ENCODE data around the gene ABCB8. TPM values are rescaled to one million over a fixed set of nuclear protein-coding genes. Genes with fewer than 3 reads are reported as not detected.
A peak's percentile ranks its signal among the peaks of the same experiment; 100 is the strongest.

The ABCB8 gene
- total and polyA plus RNA-seq, 5 donors from 2014 or later = 16.9 to 61.4 (median 19.5) TPM

GRCh38 chr7:151085691-151086620, 57.7 kb downstream of the ABCB8 start, which contains the start of gene AGAP3:
AGAP3 (plus strand) TSS chr7:151086475; CDS start chr7:151086742, 267 bp downstream.
- Mint-ChIP-seq H3K4me1 (peaks cover 4 to 57% (median 22%) of the 10 kb centered on the region in 4 donors), H3K27ac (peak within 1 kb of the TSS; percentile 87 to 93 (median 91)), H3K27me3 (peaks cover 32% of the 10 kb centered on the region), H3K9me3 (peaks cover 0 to 3% (median 0%) of the 10 kb centered on the region in 7 donors), H3K4me3 (peak within 1 kb of the TSS; percentile 87 to 92 (median 89)), H3K36me3 (no peaks in the 10 kb centered on the region)
- ATAC-seq (ENCODE audit: low read depth in 2 of 2) (no peak), DNase-seq (peak; percentile 30 to 59 (median 44))
- H3K4me1 ChIP-seq (ENCODE audit: control insufficient read depth, insufficient read depth, low read length, poor library complexity, severe bottlenecking) = peaks cover 49% of the 10 kb centered on the region
- no peaks in the 10 kb centered on the region for H3K9me3 ChIP-seq (ENCODE audit: control insufficient read depth in 2 of 2, low read length in 2 of 2)
- peak within 1 kb of the TSS; percentile 14 for H3K27ac ChIP-seq (ENCODE audit: insufficient read depth, low read length, poor library complexity, severe bottlenecking)
- H3K27me3 ChIP-seq (ENCODE audit: control insufficient read depth, insufficient read depth, low read length) = peaks cover 10% of the 10 kb centered on the region
- peak within 1 kb of the TSS; percentile 19 for H3K4me3 ChIP-seq (ENCODE audit: low read depth, low read length)
- H3K36me3 ChIP-seq (ENCODE audit: control insufficient read depth, insufficient read depth, low read length) = no peaks in the 10 kb centered on the region

DNA sequence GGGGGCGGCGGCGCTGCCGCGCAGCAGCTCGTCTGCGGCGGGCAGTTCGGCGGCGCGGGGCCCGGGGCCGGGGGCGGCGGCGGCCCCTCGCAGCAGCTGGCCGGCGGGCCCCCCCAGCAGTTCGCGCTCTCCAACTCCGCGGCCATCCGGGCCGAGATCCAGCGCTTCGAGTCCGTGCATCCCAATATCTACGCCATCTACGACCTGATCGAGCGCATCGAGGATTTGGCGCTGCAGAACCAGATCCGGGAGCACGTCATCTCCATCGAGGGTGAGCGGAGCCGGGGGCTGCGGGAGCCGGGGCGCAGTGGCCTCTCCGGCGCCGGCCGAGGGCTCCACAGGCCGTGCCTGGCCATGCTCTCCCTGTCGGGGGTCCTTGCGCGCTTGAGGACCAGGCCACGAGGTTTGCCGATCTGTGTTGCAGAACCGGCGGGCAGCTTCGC, 58.6 kb downstream of the ABCB8 start:
- no peak overlapping the region for H3K27ac ChIP-seq (ENCODE audit: insufficient read depth, low read length, poor library complexity, severe bottlenecking)
- H3K9me3 Mint-ChIP-seq = peaks cover 0 to 3% (median 0%) of the 10 kb centered on the region in 7 donors
- peaks cover 32% of the 10 kb centered on the region for H3K27me3 Mint-ChIP-seq
- H3K36me3 Mint-ChIP-seq = no peaks in the 10 kb centered on the region
- peak overlapping the region; percentile 19 for H3K4me3 ChIP-seq (ENCODE audit: low read depth, low read length)
- H3K27me3 ChIP-seq (ENCODE audit: control insufficient read depth, insufficient read depth, low read length) = peaks cover 10% of the 10 kb centered on the region
- H3K36me3 ChIP-seq (ENCODE audit: control insufficient read depth, insufficient read depth, low read length) = no peaks in the 10 kb centered on the region
- H3K4me3 Mint-ChIP-seq = peak overlapping the region; percentile 80 to 92 (median 89)
- H3K27ac Mint-ChIP-seq = peak overlapping the region in 2 of 3 donors; percentile 85 to 91
- ATAC-seq (ENCODE audit: low read depth in 2 of 2) (no peak), DNase-seq (peak in 2 of 3 donors; percentile 26 to 50)
- peaks cover 41% of the 10 kb centered on the region for H3K4me1 ChIP-seq (ENCODE audit: control insufficient read depth, insufficient read depth, low read length, poor library complexity, severe bottlenecking)
- H3K9me3 ChIP-seq (ENCODE audit: control insufficient read depth in 2 of 2, low read length in 2 of 2) = no peaks in the 10 kb centered on the region
- peaks cover 4 to 64% (median 22%) of the 10 kb centered on the region in 4 donors for H3K4me1 Mint-ChIP-seq

GRCh38 chr7:151087245-151088018, 59.2 kb downstream of the ABCB8 start:
- H3K27ac ChIP-seq (ENCODE audit: insufficient read depth, low read length, poor library complexity, severe bottlenecking) = peak overlapping the region; percentile 23
- H3K36me3 ChIP-seq (ENCODE audit: control insufficient read depth, insufficient read depth, low read length) = no peaks in the 10 kb centered on the region
- peaks cover 10% of the 10 kb centered on the region for H3K27me3 ChIP-seq (ENCODE audit: control insufficient read depth, insufficient read depth, low read length)
- peaks cover 35% of the 10 kb centered on the region for H3K4me1 ChIP-seq (ENCODE audit: control insufficient read depth, insufficient read depth, low read length, poor library complexity, severe bottlenecking)
- peak overlapping the region in 2 of 3 donors; percentile 85 to 91 for H3K27ac Mint-ChIP-seq
- DNase-seq (peak in 1 of 3 donors; percentile 44), ATAC-seq (ENCODE audit: low read depth in 2 of 2) (no peak)
- peaks cover 4 to 60% (median 21%) of the 10 kb centered on the region in 4 donors for H3K4me1 Mint-ChIP-seq
- H3K9me3 Mint-ChIP-seq = peaks cover 0 to 3% (median 0%) of the 10 kb centered on the region in 7 donors
- no peaks in the 10 kb centered on the region for H3K36me3 Mint-ChIP-seq
- peaks cover 32% of the 10 kb centered on the region for H3K27me3 Mint-ChIP-seq
- no peaks in the 10 kb centered on the region for H3K9me3 ChIP-seq (ENCODE audit: control insufficient read depth in 2 of 2, low read length in 2 of 2)
- peak overlapping the region; percentile 80 to 92 (median 89) for H3K4me3 Mint-ChIP-seq
- H3K4me3 ChIP-seq (ENCODE audit: low read depth, low read length) = peak overlapping the region; percentile 19

DNA sequence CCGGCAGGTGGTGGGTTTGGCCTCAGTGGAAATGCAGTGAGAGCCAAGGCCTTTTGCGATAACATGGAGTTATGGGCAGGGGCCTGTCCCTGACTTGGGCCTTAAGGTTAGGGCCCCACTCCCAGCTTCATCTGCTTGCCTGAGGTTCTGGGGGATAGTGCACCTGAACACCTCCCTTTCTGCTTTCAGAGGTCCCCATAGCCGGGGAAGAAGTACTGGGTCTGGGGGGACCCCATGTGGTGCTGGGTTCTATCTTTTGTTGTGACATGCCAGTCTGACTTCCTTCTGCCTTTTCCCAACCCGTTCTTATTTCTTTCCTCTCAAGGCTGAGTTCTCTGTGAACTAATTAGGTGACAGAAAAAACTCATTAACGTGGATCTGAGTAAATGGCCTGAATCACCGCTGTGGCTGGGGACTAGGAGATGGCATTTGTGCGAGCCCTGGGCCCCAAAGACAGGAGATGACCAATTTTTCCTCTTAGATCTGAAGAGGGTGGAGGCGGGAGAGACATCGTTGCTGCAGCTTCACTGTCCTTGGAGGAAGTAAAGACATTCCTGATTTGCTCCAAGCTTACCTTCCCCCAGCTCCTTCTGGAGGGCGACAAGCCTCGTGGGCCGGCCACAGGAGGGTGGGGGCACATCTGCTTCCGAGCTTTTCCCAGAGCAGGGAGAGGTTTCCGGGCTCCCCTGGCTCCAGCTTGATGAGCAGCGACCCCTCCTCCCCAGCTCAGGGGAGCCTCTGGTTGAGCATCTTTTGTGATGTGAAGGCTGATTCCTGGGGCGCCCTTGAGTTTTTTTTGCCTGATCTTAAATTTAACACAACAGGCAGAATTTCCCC, 60.0 kb downstream of the ABCB8 start:
- Mint-ChIP-seq H3K36me3 (no peaks in the 10 kb centered on the region), H3K27ac (peak overlapping the region in 1 of 3 donors; percentile 71), H3K27me3 (peaks cover 36% of the 10 kb centered on the region), H3K4me3 (peak overlapping the region; percentile 43 to 75 (median 59)), H3K9me3 (peaks cover 0 to 3% (median 0%) of the 10 kb centered on the region in 7 donors), H3K4me1 (peaks cover 4 to 53% (median 17%) of the 10 kb centered on the region in 4 donors)
- Histone ChIP-seq H3K4me1 (ENCODE audit: control insufficient read depth, insufficient read depth, low read length, poor library complexity, severe bottlenecking) (peaks cover 28% of the 10 kb centered on the region), H3K36me3 (ENCODE audit: control insufficient read depth, insufficient read depth, low read length) (no peaks in the 10 kb centered on the region), H3K27ac (ENCODE audit: insufficient read depth, low read length, poor library complexity, severe bottlenecking) (no peak overlapping the region), H3K4me3 (ENCODE audit: low read depth, low read length) (peak overlapping the region; percentile 7), H3K27me3 (ENCODE audit: control insufficient read depth, insufficient read depth, low read length) (peaks cover 10% of the 10 kb centered on the region), H3K9me3 (ENCODE audit: control insufficient read depth in 2 of 2, low read length in 2 of 2) (no peaks in the 10 kb centered on the region)
- DNase-seq = no peak
- ATAC-seq (ENCODE audit: low read depth in 2 of 2) = no peak

- Histone ChIP-seq H3K4me3 (ENCODE audit: low read depth, low read length) (no peak overlapping the region), H3K27me3 (ENCODE audit: control insufficient read depth, insufficient read depth, low read length) (peaks cover 10% of the 10 kb centered on the region), H3K9me3 (ENCODE audit: control insufficient read depth in 2 of 2, low read length in 2 of 2) (no peaks in the 10 kb centered on the region), H3K36me3 (ENCODE audit: control insufficient read depth, insufficient read depth, low read length) (no peaks in the 10 kb centered on the region), H3K4me1 (ENCODE audit: control insufficient read depth, insufficient read depth, low read length, poor library complexity, severe bottlenecking) (peaks cover 21% of the 10 kb centered on the region), H3K27ac (ENCODE audit: insufficient read depth, low read length, poor library complexity, severe bottlenecking) (no peak overlapping the region)
- H3K4me3 Mint-ChIP-seq = peak overlapping the region; percentile 61 to 88 (median 84)
- peak overlapping the region in 1 of 3 donors; percentile 72 for H3K27ac Mint-ChIP-seq
- peaks cover 4 to 47% (median 14%) of the 10 kb centered on the region in 4 donors for H3K4me1 Mint-ChIP-seq
- ATAC-seq (ENCODE audit: low read depth in 2 of 2) (peak in 1 of 2 donors; percentile 25), DNase-seq (no peak)
- H3K9me3 Mint-ChIP-seq = peaks cover 0 to 3% (median 0%) of the 10 kb centered on the region in 7 donors
- no peaks in the 10 kb centered on the region for H3K36me3 Mint-ChIP-seq
- H3K27me3 Mint-ChIP-seq = peaks cover 41% of the 10 kb centered on the region
Observed at GRCh38 chr7:151088856-151089699, 60.8 kb downstream of the ABCB8 start.

DNA sequence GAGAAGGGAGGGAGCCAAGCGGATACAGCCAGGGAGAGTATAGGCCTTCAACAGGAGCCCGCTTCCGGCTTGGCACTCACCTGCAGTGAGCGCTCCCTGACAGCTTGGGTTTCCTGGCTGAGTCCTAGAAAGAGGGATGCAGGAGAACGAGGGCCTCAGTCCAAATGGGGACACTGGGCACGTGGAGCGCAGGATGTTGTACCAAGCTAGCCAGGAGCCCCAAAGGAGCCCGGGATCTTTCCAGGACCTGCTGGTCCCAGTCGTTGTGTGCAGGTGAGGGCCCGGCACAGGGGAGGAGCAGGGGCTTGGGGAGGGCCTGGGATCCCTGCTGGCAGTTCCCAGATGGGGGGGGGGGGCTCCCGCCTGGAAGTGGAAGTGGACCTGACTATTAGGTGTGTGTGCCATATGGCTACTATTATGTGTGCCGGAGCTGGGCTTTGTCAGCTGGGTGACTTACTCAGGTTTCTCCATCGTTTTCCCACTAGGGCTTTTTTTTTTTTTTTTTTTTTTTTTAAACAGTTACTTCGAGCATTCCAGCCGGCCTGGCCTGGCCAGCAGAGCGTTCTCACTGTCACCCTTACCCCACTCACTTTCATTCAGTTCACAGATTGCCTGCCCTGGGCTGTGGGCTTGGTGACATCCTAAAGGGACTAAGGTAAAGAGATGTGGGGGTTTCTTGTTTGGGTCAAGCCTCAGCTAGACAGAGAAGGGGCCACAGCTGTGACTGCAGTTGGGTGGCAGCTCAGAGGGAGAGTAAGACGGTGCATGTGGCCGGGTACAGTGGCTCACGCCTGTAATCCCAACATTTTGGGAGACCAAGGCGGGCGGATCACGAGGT, 61.9 kb downstream of the ABCB8 start:
- no peak overlapping the region for H3K4me3 ChIP-seq (ENCODE audit: low read depth, low read length)
- H3K4me1 ChIP-seq (ENCODE audit: control insufficient read depth, insufficient read depth, low read length, poor library complexity, severe bottlenecking) = peaks cover 21% of the 10 kb centered on the region
- Mint-ChIP-seq H3K4me3 (peak overlapping the region in 1 of 4 donors; percentile 79), H3K36me3 (no peaks in the 10 kb centered on the region), H3K4me1 (peaks cover 0 to 42% (median 8%) of the 10 kb centered on the region in 4 donors), H3K9me3 (peaks cover 0 to 2% (median 0%) of the 10 kb centered on the region in 7 donors), H3K27ac (no peak overlapping the region), H3K27me3 (peaks cover 36% of the 10 kb centered on the region)
- no peak overlapping the region for H3K27ac ChIP-seq (ENCODE audit: insufficient read depth, low read length, poor library complexity, severe bottlenecking)
- ATAC-seq (ENCODE audit: low read depth in 2 of 2) = no peak
- H3K27me3 ChIP-seq (ENCODE audit: control insufficient read depth, insufficient read depth, low read length) = peaks cover 2% of the 10 kb centered on the region
- no peaks in the 10 kb centered on the region for H3K36me3 ChIP-seq (ENCODE audit: control insufficient read depth, insufficient read depth, low read length)
- DNase-seq = no peak
- no peaks in the 10 kb centered on the region for H3K9me3 ChIP-seq (ENCODE audit: control insufficient read depth in 2 of 2, low read length in 2 of 2)

Data from CD4-positive, CD25-positive, alpha-beta regulatory T cell (primary cell).